Activated gamma-delta T cell (primary cell): Measurements from ENCODE around the gene NAA38.
A peak's percentile ranks its signal among the peaks of the same experiment; 100 is the strongest.

Experiments
- DNase-seq: peaks from one replicate; lab custom pipeline; 2025; lab: John Stamatoyannopoulos, UW

The NAA38 gene

GRCh38 chr17:7852919-7853690 is 4.3 kb downstream of the NAA38 start:
- DNase-seq, result no peak

- no peak for DNase-seq
Measured at GRCh38 chr17:7852262-7852670, 5.1 kb downstream of the NAA38 start.

- DNase-seq, result peak; percentile 79
Measured at GRCh38 chr17:7851438-7852261, 5.7 kb downstream of the NAA38 start.

- DNase-seq, result no peak
Measured at GRCh38 chr17:7850701-7851437, 6.5 kb downstream of the NAA38 start.

GRCh38 chr17:7849751-7850504 is 7.4 kb downstream of the NAA38 start:
- no peak for DNase-seq

GRCh38 chr17:7849130-7849750 is 8.1 kb downstream of the NAA38 start:
- no peak for DNase-seq

- DNase-seq, result no peak
Measured at GRCh38 chr17:7848739-7849129, 8.6 kb downstream of the NAA38 start.

GRCh38 chr17:7848131-7848579 is 9.2 kb downstream of the NAA38 start:
- no peak for DNase-seq

- no peak for DNase-seq
Measured at GRCh38 chr17:7846765-7847661, 10.3 kb downstream of the NAA38 start.

GRCh38 chr17:7846063-7846735 is 11.2 kb downstream of the NAA38 start:
- DNase-seq, result no peak

GRCh38 chr17:7845359-7846062 is 11.8 kb downstream of the NAA38 start:
- no peak for DNase-seq

- peak; percentile 71 for DNase-seq
Measured at GRCh38 chr17:7844292-7845154, 12.8 kb downstream of the NAA38 start.

GRCh38 chr17:7843536-7844291 is 13.6 kb downstream of the NAA38 start:
- peak; percentile 87 for DNase-seq

GRCh38 chr17:7843257-7843535 is 14.2 kb downstream of the NAA38 start:
- DNase-seq, result no peak

- DNase-seq, result peak; percentile 92
Measured at GRCh38 chr17:7842380-7843256, 14.7 kb downstream of the NAA38 start.

GRCh38 chr17:7841915-7842379 is 15.4 kb downstream of the NAA38 start:
- peak; percentile 90 for DNase-seq
